ENCODE results near the gene ZNF232. TPM values are rescaled to one million over a fixed set of nuclear protein-coding genes. Genes with fewer than 3 reads are reported as not detected.
"Not testable (repeated sequence)": the region's sequence is repeated elsewhere in the genome, so short reads cannot be mapped to it uniquely, and the experiment has no call there.

Gene ZNF232
- total RNA-seq, 1 experiment from 2014 or later: 17.7 TPM

DNA sequence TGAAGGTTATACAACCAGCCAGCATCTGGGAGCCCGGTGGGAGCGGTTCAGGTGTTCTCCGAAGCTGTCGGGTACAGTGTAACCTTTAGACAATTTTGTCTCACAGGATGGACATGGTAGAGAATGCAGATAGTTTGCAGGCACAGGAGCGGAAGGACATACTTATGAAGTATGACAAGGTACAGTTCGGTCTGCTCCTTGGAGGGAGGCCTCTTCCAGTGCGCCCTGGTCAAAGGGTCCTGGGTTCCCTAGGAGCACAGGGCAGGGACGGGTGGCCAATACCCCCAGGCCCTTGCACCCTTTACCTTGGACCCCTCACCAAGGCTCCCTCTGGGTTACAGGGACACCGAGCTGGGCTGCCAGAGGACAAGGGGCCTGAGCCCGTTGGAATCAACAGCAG, 18.6 kb upstream of the ZNF232 start:
- DNase-seq (ENCODE audit: low read depth): not testable (repeated sequence)

DNA sequence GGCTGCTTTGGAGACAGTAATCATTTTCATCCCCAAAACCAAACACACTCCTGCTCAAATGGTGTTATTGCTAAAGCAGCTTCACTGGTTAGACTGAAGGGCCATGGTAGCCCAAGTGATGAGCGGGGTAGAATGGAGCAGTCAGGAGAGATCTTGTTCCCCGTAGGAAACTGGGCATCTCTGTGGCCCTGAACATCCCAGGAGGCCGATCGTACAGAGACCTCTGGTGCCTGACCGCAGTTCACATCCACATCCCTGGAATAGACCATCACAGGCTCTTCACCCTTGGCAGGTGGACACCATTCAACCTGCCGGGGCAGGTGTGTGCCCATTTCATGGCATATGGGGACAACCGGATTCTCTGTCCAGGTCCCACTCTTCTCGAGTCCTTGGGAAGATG, 18.1 kb upstream of the ZNF232 start:
- DNase-seq (ENCODE audit: low read depth): not testable (repeated sequence)

DNA sequence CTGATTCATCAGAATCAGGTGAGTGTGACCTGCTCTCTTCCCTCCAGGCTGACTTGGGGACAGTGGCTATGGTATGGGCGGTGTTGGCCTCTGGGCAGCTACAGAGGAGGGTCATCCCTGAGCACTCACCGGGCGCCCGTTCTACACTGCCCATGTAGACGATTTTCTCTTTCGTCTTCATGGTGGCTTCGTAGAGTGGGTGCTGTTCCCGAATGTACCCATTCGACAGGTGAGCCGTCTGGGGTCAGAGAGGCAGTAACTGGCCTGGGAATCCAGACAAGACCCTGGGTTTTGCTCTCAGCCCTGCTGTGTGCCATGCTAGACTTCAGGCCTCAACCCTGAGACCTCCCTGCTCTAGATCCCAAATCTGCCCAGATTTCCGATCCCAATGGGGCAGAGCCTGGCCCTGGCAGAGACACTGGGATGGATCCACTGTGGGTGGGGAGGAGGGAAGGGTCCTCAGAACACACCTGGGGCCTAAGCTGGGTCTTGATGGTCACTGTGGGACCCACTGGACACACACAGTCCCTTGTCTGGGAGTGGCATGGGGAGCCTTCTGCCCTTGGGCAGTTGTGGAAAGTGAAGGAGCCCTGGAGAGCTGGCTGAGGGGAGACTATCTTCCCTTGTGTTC, 17.3 kb upstream of the ZNF232 start:
- no peak for DNase-seq (ENCODE audit: low read depth)

DNA sequence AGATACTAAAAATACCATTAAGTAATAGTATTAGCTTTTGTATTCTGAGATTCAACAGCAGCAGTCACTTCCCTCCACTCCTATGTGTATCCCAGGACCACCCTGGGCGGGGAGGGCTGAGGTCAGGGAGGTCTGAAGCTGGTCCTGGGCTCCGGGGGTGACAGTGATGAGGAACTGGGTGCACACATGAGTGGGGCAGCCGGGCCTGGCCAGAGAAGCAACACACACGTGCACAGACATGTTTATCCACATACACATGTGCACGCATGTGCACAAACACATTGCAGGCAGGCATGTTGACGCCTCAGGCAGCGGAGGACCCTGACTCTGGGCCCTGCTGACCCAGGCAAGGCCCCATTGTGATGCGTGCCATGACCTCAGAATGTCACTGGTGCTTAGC, 16.7 kb upstream of the ZNF232 start:
- not testable (repeated sequence) for DNase-seq (ENCODE audit: low read depth)

DNA sequence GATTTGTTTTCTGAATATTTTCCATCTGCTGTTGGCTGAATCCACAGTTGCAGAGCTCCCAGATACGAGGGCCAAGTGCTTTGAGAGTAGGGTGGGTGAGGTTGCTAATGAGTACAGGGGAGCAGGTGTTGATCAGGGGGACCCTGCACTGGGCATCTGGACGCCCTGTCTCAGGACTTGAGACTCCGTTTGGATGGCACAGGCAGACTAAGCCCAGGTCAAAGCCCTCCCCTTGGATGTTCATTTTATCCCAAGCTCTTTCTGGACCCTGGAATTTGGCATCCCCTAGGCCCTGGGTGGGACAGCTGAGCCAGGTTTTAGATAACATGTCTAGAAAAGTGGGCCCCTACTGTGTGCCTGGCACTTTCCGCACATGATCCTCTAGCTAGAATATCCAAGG, 16.2 kb upstream of the ZNF232 start:
- no peak for DNase-seq (ENCODE audit: low read depth)

DNA sequence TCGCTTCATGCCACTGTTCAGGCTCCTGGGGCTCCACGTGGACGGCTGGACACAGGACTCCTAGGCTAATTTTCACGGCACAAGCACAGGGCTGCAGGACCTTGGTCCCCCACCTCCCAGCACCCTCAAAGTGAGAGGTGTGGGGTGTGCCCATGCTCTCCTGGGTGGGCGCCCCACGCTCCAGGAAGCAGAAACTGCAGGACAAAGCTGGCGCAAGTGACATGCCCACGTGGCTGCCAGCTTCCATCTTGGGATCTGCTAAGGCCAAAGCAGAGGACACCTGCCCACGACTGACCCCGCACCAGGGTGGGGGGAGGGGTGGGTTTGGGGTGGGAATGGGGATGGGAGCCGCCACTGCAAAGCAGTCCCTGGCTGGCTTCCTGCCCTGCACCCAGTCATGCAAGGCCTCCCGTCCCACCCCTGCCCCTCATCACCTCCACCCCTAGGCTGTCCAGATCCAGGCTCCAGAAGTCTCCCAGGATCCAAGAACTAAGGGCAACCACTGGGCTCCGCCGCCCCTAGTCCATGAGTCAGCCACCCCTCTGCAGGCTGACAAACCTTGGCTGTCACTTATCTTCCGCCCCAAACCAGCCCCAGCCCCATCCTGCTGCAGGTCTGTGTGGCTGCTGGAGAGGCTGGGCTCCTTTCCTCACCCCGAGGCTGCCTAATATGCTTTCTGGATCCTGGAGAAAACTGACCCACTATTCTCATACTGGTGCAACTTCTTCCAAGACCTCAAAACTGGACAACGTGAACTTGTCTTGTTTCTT, 15.2 kb upstream of the ZNF232 start:
- DNase-seq (ENCODE audit: low read depth): no peak

DNA sequence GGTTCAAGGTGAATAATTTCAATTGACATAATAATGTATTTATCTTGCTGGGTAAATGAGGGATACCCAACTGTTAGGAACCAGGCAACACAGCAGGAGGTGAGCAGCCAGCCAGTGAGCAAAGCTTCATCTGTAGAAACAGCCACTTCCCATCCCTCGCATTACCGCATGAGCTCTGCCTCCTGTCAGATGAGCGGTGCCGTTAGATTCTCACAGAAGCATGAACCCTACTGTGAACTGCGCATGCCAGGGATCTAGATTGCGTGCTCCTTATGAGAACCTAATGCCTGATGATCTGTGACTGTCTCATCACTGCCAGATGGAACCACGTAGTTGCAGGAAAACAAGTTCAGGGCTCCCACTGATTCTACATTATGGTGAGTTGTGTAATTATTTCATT, 13.2 kb upstream of the ZNF232 start:
- DNase-seq (ENCODE audit: low read depth): not testable (repeated sequence)

DNA sequence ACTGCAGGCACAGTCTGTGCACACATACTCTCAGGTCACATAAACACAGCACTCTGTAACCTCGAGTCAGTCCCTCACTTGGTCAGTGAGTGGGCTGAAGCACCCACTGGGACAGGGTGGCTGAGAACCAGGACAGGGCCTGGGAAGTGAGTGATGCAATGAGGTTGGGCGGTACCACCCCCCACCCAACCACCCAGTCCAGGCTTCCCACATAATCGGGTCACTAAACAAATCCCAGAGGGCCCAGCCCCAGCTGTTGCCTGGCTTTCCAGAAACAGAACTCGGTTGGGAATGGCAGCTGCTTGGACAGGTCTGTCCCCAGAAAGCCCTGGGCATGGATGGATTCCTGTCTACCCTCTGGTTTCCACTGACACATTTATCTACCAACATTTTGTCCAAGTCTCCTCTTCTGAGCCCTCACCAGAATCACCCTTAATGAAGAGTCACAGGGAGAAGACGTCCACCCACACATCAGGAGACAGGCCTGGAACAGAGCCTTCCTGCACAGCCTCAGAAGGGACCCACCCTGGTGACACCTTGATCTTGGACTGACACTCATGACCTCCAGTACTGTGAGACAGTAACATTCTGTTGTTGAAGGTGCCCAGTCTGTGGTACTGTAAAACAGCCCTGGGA, 12.6 kb upstream of the ZNF232 start:
- not testable (repeated sequence) for DNase-seq (ENCODE audit: low read depth)

DNA sequence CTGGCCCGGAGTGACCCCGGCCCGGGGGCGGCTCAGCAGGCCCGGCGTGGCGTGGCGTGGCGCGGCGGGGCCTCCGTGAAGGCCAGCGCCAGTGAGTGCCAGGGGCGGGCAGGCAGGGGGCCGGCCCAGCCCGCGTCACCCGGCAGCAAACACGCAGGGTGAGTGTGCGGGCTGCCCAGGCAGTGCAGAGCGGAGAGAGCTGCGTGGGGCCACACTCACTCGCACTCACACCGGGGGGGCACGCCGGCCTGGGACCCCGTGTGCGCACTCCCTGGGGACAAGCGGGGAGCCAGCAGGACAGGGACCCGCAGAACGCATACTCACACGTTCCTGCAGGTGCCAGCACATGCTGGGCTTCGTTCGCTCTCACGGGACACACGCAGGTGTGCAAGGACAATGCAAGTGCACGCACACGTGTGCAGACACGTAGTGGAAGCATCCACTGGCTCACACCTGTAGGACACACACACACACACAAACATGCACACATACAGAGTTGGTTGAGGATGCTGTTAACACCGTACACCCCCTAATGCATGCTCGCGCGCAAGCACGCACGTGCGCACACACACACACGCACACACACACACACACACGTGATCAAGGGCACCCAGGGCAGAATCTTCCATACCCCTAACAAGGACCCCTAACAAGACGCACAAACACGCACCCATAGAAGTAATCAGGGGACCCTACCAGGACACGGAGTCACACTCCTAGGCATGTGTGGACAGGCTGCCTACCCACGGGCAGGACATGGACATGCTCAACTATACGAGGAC, 11.9 kb upstream of the ZNF232 start:
- DNase-seq (ENCODE audit: low read depth): no peak

DNA sequence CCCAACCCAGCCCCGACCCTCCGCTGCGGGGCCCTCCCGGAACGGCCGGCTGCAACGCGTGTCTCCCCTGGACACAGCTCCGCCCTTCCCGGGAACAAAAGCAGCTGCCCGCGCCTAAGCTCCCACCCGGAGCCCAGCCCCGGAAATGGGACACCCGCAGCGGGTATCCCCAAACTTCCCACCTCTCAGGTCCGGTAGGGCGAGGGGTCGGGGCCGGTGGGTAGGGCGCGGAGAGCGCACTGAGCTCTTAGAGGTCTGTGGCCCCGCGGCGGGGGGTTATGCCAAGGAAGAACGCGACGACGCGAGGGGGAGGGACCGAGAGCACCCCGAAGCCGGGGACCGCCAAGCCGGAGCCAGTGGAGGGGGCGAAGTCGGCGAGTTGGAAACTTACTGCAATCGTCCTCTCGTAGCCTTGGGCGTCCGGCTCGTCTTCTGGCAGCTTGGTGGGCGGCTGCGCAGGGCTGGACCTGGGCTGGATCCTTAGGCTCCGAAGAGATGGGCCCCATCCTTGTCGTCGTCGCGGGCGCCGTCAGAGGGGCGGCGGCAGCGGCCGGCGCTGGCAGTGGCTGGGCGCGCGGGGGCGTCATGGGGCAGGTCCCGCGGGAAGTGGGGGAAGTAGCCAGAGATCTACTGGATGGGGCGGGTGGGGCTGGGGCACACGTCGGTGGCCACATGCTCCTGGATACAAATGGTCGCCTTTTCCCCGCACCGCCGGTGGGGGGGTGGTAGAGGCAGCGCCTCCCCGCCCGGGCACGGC, 11.1 kb upstream of the ZNF232 start:
- peak; percentile 43 for DNase-seq (ENCODE audit: low read depth)

DNA sequence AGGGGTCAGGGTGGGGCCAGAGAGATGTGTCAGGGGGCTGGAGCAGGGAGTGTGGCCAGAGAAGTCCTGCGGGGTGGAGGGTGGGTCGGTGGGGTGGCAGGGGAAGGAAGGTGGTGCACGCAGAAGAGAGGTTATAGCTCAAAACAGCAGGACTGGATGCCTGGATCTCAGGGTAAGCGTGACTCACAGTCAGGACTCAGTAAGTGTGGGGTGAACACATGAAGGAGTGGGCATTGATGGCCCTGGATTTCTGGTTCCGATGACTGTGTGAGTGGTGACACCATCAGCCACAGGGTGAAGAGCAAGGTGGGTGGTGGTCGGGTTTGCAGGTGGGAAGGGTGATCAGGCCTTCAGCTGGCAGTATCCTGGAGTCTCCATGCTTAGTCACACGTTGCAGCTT, 10.4 kb upstream of the ZNF232 start:
- not testable (repeated sequence) for DNase-seq (ENCODE audit: low read depth)

DNA sequence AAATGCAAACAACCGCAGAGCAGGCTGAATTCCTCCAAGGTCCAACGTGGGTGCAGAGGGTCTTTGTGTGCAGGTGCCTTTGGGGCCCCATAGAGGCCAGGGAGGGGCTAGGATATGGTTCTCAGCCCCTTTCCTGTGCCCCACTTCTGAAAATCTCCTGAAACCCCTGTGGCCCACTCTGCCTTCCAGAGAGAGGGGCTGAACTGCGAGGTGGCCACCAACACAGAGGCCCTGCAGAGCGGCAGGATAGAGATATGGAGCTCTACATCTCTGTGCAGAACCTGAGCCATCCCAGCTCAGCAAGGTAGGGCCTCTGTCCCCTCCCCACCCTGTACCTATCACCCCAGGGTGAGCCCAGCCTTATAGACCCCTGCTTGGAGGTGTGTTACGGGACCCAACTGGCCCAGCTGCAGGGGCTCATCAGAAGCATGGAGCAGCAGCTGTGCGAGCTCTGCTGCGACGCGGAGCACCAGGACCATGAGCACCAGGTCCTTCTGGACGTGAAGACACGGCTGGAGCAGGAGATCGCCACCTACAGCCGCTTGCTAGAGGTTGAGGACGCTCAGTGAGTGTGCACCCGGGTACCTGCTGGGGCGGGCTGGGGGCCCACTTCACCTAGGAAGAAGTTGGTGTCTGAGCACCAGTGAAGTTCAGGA, 9.6 kb upstream of the ZNF232 start:
- DNase-seq (ENCODE audit: low read depth): no peak

DNA sequence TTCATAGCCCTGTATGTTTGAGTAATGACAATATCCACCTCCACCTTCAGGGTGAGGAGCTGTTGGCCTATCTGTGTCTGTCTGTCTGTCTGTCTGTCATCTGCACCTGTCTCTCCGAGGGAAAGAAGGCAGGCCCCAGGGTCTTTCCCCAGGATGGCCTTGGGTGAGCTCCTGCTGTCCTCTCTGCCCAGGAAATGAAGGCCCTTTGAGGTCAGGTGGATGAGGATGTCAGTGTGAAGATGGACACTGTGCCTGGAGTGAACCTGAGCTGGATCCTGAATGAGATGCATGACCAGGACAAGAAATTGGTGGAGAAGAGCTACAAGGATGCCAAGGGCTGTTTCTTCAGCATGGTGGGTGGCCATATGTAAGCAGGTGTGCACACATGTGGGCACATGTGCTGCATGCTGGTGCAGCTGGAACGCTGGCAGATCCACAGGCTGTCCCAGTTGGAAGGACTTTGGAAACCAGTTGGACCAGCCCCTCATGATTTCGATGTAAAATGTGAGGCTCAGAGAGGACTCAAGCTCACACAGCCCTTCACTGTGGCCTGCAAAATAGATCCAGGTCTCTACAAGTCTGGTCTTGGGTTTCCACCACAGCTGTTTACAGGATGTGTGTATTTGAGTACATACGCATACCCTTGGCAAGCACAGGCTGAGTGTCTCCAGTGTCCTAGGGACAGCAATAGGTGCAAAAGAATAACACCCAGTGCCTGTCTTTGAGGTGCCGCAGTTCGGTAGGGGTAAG, 8.9 kb upstream of the ZNF232 start:
- DNase-seq (ENCODE audit: low read depth): not testable (repeated sequence)

DNA sequence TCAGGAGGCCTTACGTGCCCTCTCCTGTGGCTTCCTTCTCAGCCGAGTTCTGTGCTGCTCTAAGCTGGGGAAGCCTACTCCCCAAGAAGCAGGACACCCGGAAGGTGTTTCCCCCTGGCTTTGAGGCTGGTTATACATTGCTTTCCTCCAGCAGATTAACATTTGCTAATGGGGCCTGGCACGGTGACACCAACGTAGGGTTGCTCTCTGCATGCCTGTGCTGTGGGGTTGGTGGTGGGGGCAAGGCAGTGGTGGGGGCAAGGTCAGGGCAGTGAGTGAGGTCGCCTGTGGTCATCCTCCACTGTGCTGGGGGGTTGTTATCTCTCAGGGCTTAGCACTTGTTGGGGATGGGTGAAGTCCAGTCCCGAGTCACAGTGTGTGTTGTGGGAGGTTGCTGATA, 8.4 kb upstream of the ZNF232 start:
- no peak for DNase-seq (ENCODE audit: low read depth)

DNA sequence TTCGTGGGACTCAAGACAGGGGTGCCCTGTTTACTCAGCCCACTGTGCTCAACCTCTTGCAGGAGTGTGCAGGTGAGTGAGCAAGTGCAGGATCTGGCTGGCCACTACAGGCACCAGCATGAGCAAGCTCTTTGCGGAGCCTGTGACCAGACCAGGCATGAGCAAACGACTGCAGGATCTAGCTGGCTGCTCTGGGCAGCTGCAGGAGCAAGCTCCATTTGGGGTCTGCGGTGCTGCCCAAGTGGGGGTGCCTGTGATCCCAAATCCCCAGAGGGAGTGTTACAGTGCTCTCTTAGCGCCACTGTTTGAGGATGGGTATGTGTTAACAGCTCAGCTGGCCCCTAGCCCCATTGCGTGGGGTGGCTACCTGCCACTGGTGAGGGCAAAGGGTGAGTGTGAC, 6.5 kb upstream of the ZNF232 start:
- DNase-seq (ENCODE audit: low read depth): no peak

DNA sequence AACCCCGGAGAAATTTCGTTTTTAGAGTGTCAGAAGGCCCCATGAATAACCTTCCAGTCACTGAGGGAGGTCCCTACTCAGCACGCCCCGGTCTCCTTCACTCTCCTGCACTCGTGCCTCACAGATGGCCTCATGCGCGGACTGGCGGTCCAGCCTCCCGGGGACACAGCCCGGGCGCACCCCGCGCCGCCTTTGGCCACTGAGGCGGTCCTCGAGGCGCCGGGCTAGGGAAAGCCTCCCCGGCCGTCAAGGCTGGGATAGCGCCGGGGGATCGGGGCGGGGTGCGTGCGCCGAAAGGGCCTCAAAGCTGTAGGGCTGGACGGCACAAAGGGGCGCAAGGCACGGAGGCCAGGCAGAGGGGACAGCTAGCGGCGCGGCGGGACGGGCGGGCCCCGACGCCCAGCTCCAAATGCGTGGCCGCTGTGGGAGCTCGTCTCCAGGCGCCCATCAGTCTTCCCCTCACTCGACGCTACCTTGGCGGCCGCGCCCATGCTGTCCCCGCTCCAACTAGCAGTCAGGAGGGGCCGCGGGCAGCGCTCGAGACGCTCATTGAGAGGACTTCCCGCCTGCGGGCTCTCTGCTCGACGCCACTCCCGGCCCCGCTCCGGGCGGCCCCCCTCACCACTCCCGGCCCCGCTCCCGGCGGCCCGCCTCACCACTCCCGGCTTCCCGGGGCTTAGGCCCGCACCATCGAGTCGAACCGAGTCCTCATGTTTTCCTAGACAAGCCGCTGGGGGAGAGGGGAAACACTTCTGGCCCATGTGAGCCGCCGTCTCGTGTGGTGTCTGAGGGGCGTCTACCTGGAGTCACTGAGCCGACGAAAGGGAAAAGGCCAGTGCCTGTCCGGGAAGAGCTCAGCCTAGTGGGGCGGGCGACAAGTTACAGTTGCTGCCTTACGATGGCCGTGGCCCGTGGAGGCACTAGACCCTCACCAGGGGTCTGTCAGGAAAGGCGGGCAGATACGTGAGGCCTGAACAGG, 4.3 kb upstream of the ZNF232 start, which contains the start of gene USP6:
TSS of gene USP6 (plus strand) at position 360 of the 979 bp plus-strand sequence. CDS start 14,336 bp downstream, outside the sequence.
- DNase-seq (ENCODE audit: low read depth): no peak

DNA sequence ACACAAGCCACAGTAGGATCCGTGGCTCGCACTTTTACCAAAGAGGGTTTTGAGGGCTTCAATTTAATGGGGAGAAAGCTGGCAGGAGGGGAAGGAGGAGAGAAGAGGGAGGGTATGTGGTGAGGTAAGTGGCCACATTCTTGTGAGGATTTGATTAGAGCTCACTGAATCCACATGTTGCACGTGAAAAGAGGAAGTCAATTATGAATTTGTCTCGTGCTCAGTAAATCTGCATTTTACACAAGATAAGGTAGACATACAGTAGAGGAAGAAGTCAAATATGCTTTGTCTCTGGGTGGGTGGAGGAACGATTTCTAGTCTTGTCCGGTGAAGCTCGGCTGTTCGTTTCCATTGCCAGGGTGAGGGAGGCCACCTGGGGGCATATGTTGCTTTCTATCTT, 862 bp downstream of the ZNF232 start:
- no peak for DNase-seq (ENCODE audit: low read depth)

DNA sequence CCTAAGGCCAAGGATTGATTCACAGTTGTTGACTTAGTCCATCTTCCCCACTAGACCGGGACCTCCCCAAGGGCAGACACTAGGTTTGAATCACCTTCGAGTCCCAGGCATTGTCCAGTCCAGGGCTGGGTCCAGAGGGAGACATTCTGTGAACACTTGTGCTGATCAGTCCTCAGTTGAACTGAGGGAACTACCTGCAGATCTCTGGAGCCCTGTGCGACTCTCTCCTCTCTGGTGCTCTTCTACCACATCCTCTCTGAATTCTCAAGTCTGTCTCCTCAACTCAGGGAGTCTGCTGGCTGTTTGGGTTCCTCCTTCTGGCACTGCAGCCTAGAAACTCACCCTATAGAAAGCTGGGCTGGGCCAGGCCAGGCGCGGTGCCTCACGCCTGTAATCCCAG, 10.8 kb downstream of the ZNF232 start:
- no peak for DNase-seq (ENCODE audit: low read depth)

DNA sequence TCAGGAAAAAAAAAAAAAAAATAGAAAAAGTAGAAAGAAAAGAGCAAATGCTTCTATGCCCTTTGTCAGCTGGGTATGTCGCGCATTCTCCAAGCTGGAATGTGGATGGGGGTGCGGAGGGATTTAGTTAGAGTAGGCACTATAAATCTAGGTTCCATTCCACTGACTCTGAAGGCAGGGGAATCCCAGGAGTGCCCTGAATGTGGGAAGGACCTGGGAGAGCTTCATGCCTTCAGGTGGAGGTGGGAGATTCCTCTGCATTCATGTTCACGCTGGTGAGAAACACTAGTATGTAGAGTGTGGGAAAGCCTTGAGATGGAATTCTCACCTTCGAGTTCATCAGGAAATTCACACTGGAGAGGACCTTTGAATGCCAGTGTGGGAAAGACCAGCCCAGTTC, 12.4 kb downstream of the ZNF232 start:
- DNase-seq (ENCODE audit: low read depth): no peak
